Vagina (tissue), 2 donors: Measurements from ENCODE around the gene SERPINI1.

Experiments
- POLR2A ChIP-seq, 2 donors: fragments of 450-650 bp; IDR thresholded peaks; one replicate each; pipeline ENCODE4 v1.6.1; 2017; ENCODE audit warnings: antibody characterized with exemption in 2 of 2, mild to moderate bottlenecking in 2 of 2, moderate library complexity in 2 of 2
- TF ChIP-seq, protein P1 (sequence below), 3 experiments: fragments of 450-650 bp in 2 of 3; fragments of 200-600 bp in 1 of 3; sonication (generic) in 1 of 3; IDR thresholded peaks; one replicate each; pipeline ENCODE4 v1.5.1; 2017 to 2019; ENCODE audit warnings: antibody characterized with exemption in 3 of 3, mild to moderate bottlenecking in 2 of 3, moderate library complexity in 2 of 3

DNA sequence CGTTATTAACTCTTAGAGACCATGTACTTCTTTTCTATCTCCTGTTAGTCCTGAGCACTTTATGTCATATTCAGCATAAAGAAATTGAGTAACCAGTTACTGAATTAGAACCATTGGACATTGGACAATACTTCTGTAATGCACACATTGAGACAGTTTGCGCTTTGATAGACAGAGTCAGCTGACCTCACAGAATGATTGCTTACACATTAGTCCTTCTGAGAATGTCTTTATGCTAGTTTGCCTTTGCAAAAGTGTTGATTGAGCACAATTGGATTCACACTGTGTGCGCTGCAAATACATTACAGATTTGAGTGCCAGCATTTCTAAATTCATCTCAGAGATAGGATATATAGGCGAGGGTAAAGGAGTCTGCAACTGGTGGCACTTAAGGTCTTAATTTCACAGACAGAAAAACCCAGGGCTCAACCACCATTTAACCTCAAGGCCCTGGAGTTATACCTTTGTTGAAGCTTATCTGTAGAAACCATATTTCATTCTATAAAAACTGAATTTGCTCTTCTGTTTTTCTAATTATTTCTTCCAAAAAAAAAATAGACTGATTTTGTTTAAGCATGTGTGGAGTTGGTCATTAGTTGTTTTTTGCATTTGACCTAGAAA lies 3.8 kb downstream of the SERPINI1 start:
- TF ChIP-seq, protein P1, sequence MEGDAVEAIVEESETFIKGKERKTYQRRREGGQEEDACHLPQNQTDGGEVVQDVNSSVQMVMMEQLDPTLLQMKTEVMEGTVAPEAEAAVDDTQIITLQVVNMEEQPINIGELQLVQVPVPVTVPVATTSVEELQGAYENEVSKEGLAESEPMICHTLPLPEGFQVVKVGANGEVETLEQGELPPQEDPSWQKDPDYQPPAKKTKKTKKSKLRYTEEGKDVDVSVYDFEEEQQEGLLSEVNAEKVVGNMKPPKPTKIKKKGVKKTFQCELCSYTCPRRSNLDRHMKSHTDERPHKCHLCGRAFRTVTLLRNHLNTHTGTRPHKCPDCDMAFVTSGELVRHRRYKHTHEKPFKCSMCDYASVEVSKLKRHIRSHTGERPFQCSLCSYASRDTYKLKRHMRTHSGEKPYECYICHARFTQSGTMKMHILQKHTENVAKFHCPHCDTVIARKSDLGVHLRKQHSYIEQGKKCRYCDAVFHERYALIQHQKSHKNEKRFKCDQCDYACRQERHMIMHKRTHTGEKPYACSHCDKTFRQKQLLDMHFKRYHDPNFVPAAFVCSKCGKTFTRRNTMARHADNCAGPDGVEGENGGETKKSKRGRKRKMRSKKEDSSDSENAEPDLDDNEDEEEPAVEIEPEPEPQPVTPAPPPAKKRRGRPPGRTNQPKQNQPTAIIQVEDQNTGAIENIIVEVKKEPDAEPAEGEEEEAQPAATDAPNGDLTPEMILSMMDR (IDR thresholded peaks at IDR 0.05): no peak
- TF ChIP-seq POLR2A (IDR thresholded peaks at IDR 0.05): no peak
